ENCODE measurements around the gene SNORC. TPM values are rescaled to one million over a fixed set of nuclear protein-coding genes. Genes with fewer than 3 reads are reported as not detected.
"Not testable (repeated sequence)": the region's sequence is repeated elsewhere in the genome, so short reads cannot be mapped to it uniquely, and the experiment has no call there.

Gene SNORC
- total RNA-seq, 1 donor from 2014 or later: 15.5 TPM

- DNase-seq (ENCODE audit: low spot score) (no peak), ATAC-seq (no peak)
Observed at GRCh38 chr2:232893834-232894233, 23.8 kb downstream of the SNORC start.

- DNase-seq (ENCODE audit: low spot score) (no peak), ATAC-seq (no peak)
Observed at GRCh38 chr2:232894251-232894650, 24.2 kb downstream of the SNORC start.

- DNase-seq (ENCODE audit: low spot score): no peak
Observed at GRCh38 chr2:232894746-232895145, 24.7 kb downstream of the SNORC start.

GRCh38 chr2:232896111-232896510 lies 26.0 kb downstream of the SNORC start:
- ATAC-seq: no peak
- DNase-seq (ENCODE audit: low spot score): no peak

More at GRCh38 chr2:232894746-232895145, 24.7 kb downstream of the SNORC start:
- ATAC-seq: no peak

- no peak for DNase-seq (ENCODE audit: low spot score)
- no peak for ATAC-seq
Observed at GRCh38 chr2:232896720-232897597, 26.9 kb downstream of the SNORC start.

- DNase-seq (ENCODE audit: low spot score): no peak
- no peak for ATAC-seq
Observed at GRCh38 chr2:232897598-232898408, 27.7 kb downstream of the SNORC start.

GRCh38 chr2:232898592-232899543 lies 28.8 kb downstream of the SNORC start:
- ATAC-seq (peak; percentile 24), DNase-seq (ENCODE audit: low spot score) (no peak)

GRCh38 chr2:232900811-232901735 lies 31.0 kb downstream of the SNORC start:
- ATAC-seq (no peak), DNase-seq (ENCODE audit: low spot score) (no peak)

- DNase-seq (ENCODE audit: low spot score) (no peak), ATAC-seq (no peak)
Observed at GRCh38 chr2:232901736-232902578, 31.9 kb downstream of the SNORC start.

- ATAC-seq: no peak
- DNase-seq (ENCODE audit: low spot score): no peak
Observed at GRCh38 chr2:232903989-232904388, 33.9 kb downstream of the SNORC start.

- DNase-seq (ENCODE audit: low spot score); ATAC-seq: not testable (repeated sequence)
Observed at GRCh38 chr2:232906867-232907717, 37.0 kb downstream of the SNORC start.

GRCh38 chr2:232907718-232908085 lies 37.6 kb downstream of the SNORC start:
- ATAC-seq; DNase-seq (ENCODE audit: low spot score): not testable (repeated sequence)

- no peak for DNase-seq (ENCODE audit: low spot score)
- no peak for ATAC-seq
Observed at GRCh38 chr2:232908695-232909094, 38.6 kb downstream of the SNORC start.

GRCh38 chr2:232910376-232910775 lies 40.3 kb downstream of the SNORC start:
- no peak for ATAC-seq
- DNase-seq (ENCODE audit: low spot score): no peak

GRCh38 chr2:232911712-232912277 lies 41.7 kb downstream of the SNORC start:
- ATAC-seq (no peak), DNase-seq (ENCODE audit: low spot score) (no peak)

GRCh38 chr2:232913903-232914302 lies 43.8 kb downstream of the SNORC start:
- no peak for ATAC-seq

GRCh38 chr2:232919141-232919540 lies 49.1 kb downstream of the SNORC start:
- no peak for DNase-seq (ENCODE audit: low spot score)
- ATAC-seq: no peak

More at GRCh38 chr2:232913903-232914302, 43.8 kb downstream of the SNORC start:
- DNase-seq (ENCODE audit: low spot score): no peak
